NCI-H69 (cell line): Measurements from ENCODE around the gene PEF1.

Experiments used
- DNase-seq: peaks from one replicate; lab custom pipeline; 2025; lab: John Stamatoyannopoulos, UW

Gene PEF1

GRCh38 chr1:31644560-31645273 is at the start of gene PEF1:
PEF1 (minus strand) TSS chr1:31644876; CDS start chr1:31644864, 12 bp downstream.
- DNase-seq, result peak; percentile 98

- peak; percentile 11 for DNase-seq
Measured at GRCh38 chr1:31693231-31693630, 48.6 kb upstream of the PEF1 start.

GRCh38 chr1:31691951-31692350 is 47.3 kb upstream of the PEF1 start:
- DNase-seq, result no peak

- no peak for DNase-seq
Measured at GRCh38 chr1:31691446-31691845, 46.8 kb upstream of the PEF1 start.

GRCh38 chr1:31690921-31691320 is 46.2 kb upstream of the PEF1 start:
- DNase-seq, result no peak

GRCh38 chr1:31689854-31690253 is 45.2 kb upstream of the PEF1 start:
- no peak for DNase-seq

GRCh38 chr1:31689379-31689778 is 44.7 kb upstream of the PEF1 start:
- peak; percentile 8 for DNase-seq

- DNase-seq, result no peak
Measured at GRCh38 chr1:31688233-31688918, 43.7 kb upstream of the PEF1 start.

GRCh38 chr1:31687601-31688000 is 42.9 kb upstream of the PEF1 start:
- no peak for DNase-seq

GRCh38 chr1:31685795-31686194 is 41.1 kb upstream of the PEF1 start:
- DNase-seq, result no peak

- DNase-seq, result no peak
Measured at GRCh38 chr1:31683997-31684396, 39.3 kb upstream of the PEF1 start.

GRCh38 chr1:31681415-31681814 is 36.7 kb upstream of the PEF1 start:
- DNase-seq, result no peak

GRCh38 chr1:31679676-31680230 is 35.1 kb upstream of the PEF1 start:
- DNase-seq, result no peak

GRCh38 chr1:31679091-31679490 is 34.4 kb upstream of the PEF1 start:
- no peak for DNase-seq

- DNase-seq, result no peak
Measured at GRCh38 chr1:31678681-31679080, 34.0 kb upstream of the PEF1 start.

- DNase-seq, result no peak
Measured at GRCh38 chr1:31677949-31678348, 33.3 kb upstream of the PEF1 start.

GRCh38 chr1:31677401-31677800 is 32.7 kb upstream of the PEF1 start:
- DNase-seq, result no peak

- DNase-seq, result no peak
Measured at GRCh38 chr1:31675756-31676155, 31.1 kb upstream of the PEF1 start.

GRCh38 chr1:31675161-31675560 is 30.5 kb upstream of the PEF1 start:
- no peak for DNase-seq

GRCh38 chr1:31674626-31675025 is 29.9 kb upstream of the PEF1 start:
- peak; percentile 80 for DNase-seq

- no peak for DNase-seq
Measured at GRCh38 chr1:31673433-31673832, 28.8 kb upstream of the PEF1 start.

- DNase-seq, result no peak
Measured at GRCh38 chr1:31672986-31673385, 28.3 kb upstream of the PEF1 start.

GRCh38 chr1:31671561-31672201 is 27.0 kb upstream of the PEF1 start:
- DNase-seq, result no peak
